CD4-positive, alpha-beta memory T cell (primary cell): ENCODE results near the gene KLHL18. TPM values are rescaled to one million over a fixed set of nuclear protein-coding genes. Genes with fewer than 3 reads are reported as not detected.

Experiments used
- CTCF ChIA-PET: fragments of 350-600 bp; sonication (Branson Sonifier 250); formaldehyde crosslinking; loops from one replicate; lab custom pipeline; 2021; ENCODE audit warnings: inconsistent platforms; ENCODE audit not compliant: partially characterized antibody; lab: Charles Lee
- POLR2A ChIA-PET: fragments of 350-600 bp; sonication (Branson Sonifier 250); formaldehyde crosslinking; loops from one replicate; lab custom pipeline; 2021; ENCODE audit not compliant: partially characterized antibody; lab: Charles Lee
- DNase-seq, 5 donors: peaks; one replicate each; pipeline versions ENCODE4 v3.0.0 to v3.0.0-alpha.2; 2020 to 2022; ENCODE audit warnings: mixed read lengths in 1 of 5
- H3K27ac ChIP-seq: one replicate; pipeline ENCODE4 v1.7.0; 2013; ENCODE audit warnings: low read depth, low read length
- H3K27me3 ChIP-seq: 2 replicates; pipeline ENCODE4 v1.7.0; 2013; ENCODE audit warnings: mild to moderate bottlenecking, low read length, moderate library complexity; ENCODE audit not compliant: insufficient read depth
- H3K36me3 ChIP-seq: 2 replicates; pipeline ENCODE4 v1.7.0; 2013; ENCODE audit warnings: mild to moderate bottlenecking, low read length, moderate library complexity; ENCODE audit not compliant: insufficient read depth
- H3K4me1 ChIP-seq: 2 replicates; pipeline ENCODE4 v1.7.0; 2013; ENCODE audit warnings: mild to moderate bottlenecking, low read length, moderate library complexity; ENCODE audit not compliant: insufficient read depth
- H3K4me3 ChIP-seq, 2 donors: one replicate each; pipeline ENCODE4 v1.7.0; 2013; ENCODE audit warnings: low read length in 2 of 2, mild to moderate bottlenecking in 1 of 2
- H3K9me3 ChIP-seq, 2 donors: one replicate each; pipeline ENCODE4 v1.7.0; 2013; ENCODE audit warnings: low read length in 2 of 2, control low read depth in 1 of 2; ENCODE audit not compliant: control insufficient read depth in 1 of 2
- H3K27ac Mint-ChIP-seq, 7 donors: one replicate each; pipeline ENCODE4 v1.8.0; 2020 to 2021; ENCODE audit warnings: mixed read lengths in 7 of 7, mild to moderate bottlenecking in 6 of 7, inconsistent platforms in 3 of 7, moderate library complexity in 3 of 7
- H3K27me3 Mint-ChIP-seq, 2 donors: one replicate each; pipeline ENCODE4 v1.8.0; 2020 to 2021; ENCODE audit warnings: mixed read lengths in 2 of 2
- H3K36me3 Mint-ChIP-seq, 2 donors: one replicate each; pipeline ENCODE4 v1.8.0; 2020 to 2021; ENCODE audit warnings: mixed read lengths in 2 of 2, inconsistent platforms in 1 of 2, mild to moderate bottlenecking in 1 of 2
- H3K4me1 Mint-ChIP-seq, 4 donors: one replicate each; pipeline ENCODE4 v1.8.0; 2020 to 2021; ENCODE audit warnings: mixed read lengths in 4 of 4, mild to moderate bottlenecking in 1 of 4
- H3K4me3 Mint-ChIP-seq, 8 donors: one replicate each; pipeline ENCODE4 v1.8.0; 2020 to 2021; ENCODE audit warnings: mixed read lengths in 8 of 8, mild to moderate bottlenecking in 7 of 8, moderate library complexity in 6 of 8, inconsistent platforms in 3 of 8
- H3K9me3 Mint-ChIP-seq, 8 donors: one replicate each; pipeline ENCODE4 v1.8.0; 2020 to 2021; ENCODE audit warnings: mixed read lengths in 8 of 8, mild to moderate bottlenecking in 5 of 8, inconsistent platforms in 3 of 8, moderate library complexity in 1 of 8
- intact Hi-C: fragments of 100-400 bp; cut with micrococcal nuclease; formaldehyde crosslinking; loops from one replicate; pipeline ENCODE4 v1.15.1; 2023
- polyA plus RNA-seq, 2 donors: library from polyadenylated mRNA; unstranded; fragments of 300-500 nt; fragmentation: Illumina TruSeq; gene quantifications; one replicate each; pipeline ENCODE4 v1.2.3, GENCODE V29; 2021
- total RNA-seq, 2 experiments: library from RNA; stranded (reverse); gene quantifications; one replicate each; pipeline ENCODE4 v1.2.3, GENCODE V29; 2021

KLHL18 gene
- total and polyA plus RNA-seq, 4 experiments from 2014 or later = 17.0 to 26.7 (median 20.8) TPM

GRCh38 chr3:47274652-47275051, 8.1 kb upstream of the KLHL18 start:
- POLR2A ChIA-PET = no interaction called here
- H3K4me3 ChIP-seq = no peak overlapping the region
- Mint-ChIP-seq H3K4me1 (peaks cover 0 to 1% (median 0%) of the 10 kb centered on the region in 4 donors), H3K27ac (peak overlapping the region in 1 of 7 donors; percentile 18), H3K36me3 (no peaks in the 10 kb centered on the region), H3K27me3 (no peaks in the 10 kb centered on the region), H3K4me3 (no peak overlapping the region), H3K9me3 (no peaks in the 10 kb centered on the region)
- H3K4me1 ChIP-seq = no peaks in the 10 kb centered on the region
- no peaks in the 10 kb centered on the region for H3K9me3 ChIP-seq
- no peaks in the 10 kb centered on the region for H3K27me3 ChIP-seq
- no peak for DNase-seq
- H3K27ac ChIP-seq = no peak overlapping the region
- CTCF ChIA-PET = interaction anchor here (1.1 kb wide), 1 partner anchor 50 kb away, joined by 3 read pairs; no protein-coding TSS in a partner anchor
- intact Hi-C loops = no loop called here
- no peaks in the 10 kb centered on the region for H3K36me3 ChIP-seq

GRCh38 chr3:47276558-47276957, 6.2 kb upstream of the KLHL18 start:
- no peak overlapping the region for H3K27ac Mint-ChIP-seq
- intact Hi-C loops = no loop called here
- no peaks in the 10 kb centered on the region for H3K27me3 ChIP-seq
- H3K9me3 Mint-ChIP-seq = no peaks in the 10 kb centered on the region
- no peaks in the 10 kb centered on the region for H3K36me3 Mint-ChIP-seq
- CTCF ChIA-PET = interaction anchor here (0.7 kb wide), 1 partner anchor 515 kb away, joined by 3 read pairs; no protein-coding TSS in a partner anchor
- H3K9me3 ChIP-seq = no peaks in the 10 kb centered on the region
- no peak overlapping the region for H3K4me3 ChIP-seq
- H3K4me3 Mint-ChIP-seq = no peak overlapping the region
- no peaks in the 10 kb centered on the region for H3K36me3 ChIP-seq
- DNase-seq = no peak
- POLR2A ChIA-PET = no interaction called here
- H3K27ac ChIP-seq = no peak overlapping the region
- peaks cover under 1% of the 10 kb centered on the region for H3K4me1 ChIP-seq
- H3K4me1 Mint-ChIP-seq = peaks cover 1 to 5% (median 3%) of the 10 kb centered on the region in 4 donors
- no peaks in the 10 kb centered on the region for H3K27me3 Mint-ChIP-seq

- intact Hi-C loops = loop anchor here (5.0 kb wide), 2 partner anchors 232 to 243 kb away; partner anchors contain the start of gene ELP6
- ChIA-PET CTCF (no interaction called here), POLR2A (interaction anchor here (0.6 kb wide), 1 partner anchor 117 kb away, joined by 3 read pairs; the partner anchor contains the start of gene SETD2)
- no peaks in the 10 kb centered on the region for H3K27me3 ChIP-seq
- H3K27ac ChIP-seq = no peak overlapping the region
- no peaks in the 10 kb centered on the region for H3K36me3 ChIP-seq
- H3K4me1 Mint-ChIP-seq = peaks cover 13 to 41% (median 26%) of the 10 kb centered on the region in 4 donors
- H3K4me3 Mint-ChIP-seq = no peak overlapping the region
- DNase-seq = no peak
- peaks cover 0 to 21% of the 10 kb centered on the region in 2 donors for H3K36me3 Mint-ChIP-seq
- peaks cover 30% of the 10 kb centered on the region for H3K4me1 ChIP-seq
- H3K9me3 ChIP-seq = no peaks in the 10 kb centered on the region
- no peak overlapping the region for H3K4me3 ChIP-seq
- H3K27ac Mint-ChIP-seq = peak overlapping the region in 5 of 7 donors; percentile 4 to 98 (median 39)
- H3K27me3 Mint-ChIP-seq = no peaks in the 10 kb centered on the region
- H3K9me3 Mint-ChIP-seq = peaks cover 0 to 4% (median 0%) of the 10 kb centered on the region in 8 donors
These were observed 2.2 kb upstream of the KLHL18 start for GRCh38 chr3:47280519-47280918.

- H3K36me3 Mint-ChIP-seq = peaks cover under 1 to 29% of the 10 kb centered on the region in 2 donors
- peak overlapping the region; percentile 94 to 99 for H3K4me3 ChIP-seq
- no peaks in the 10 kb centered on the region for H3K9me3 ChIP-seq
- H3K4me1 Mint-ChIP-seq = peaks cover 19 to 54% (median 39%) of the 10 kb centered on the region in 4 donors
- no peaks in the 10 kb centered on the region for H3K27me3 ChIP-seq
- DNase-seq = no peak
- peaks cover 1% of the 10 kb centered on the region for H3K36me3 ChIP-seq
- no peaks in the 10 kb centered on the region for H3K27me3 Mint-ChIP-seq
- H3K4me3 Mint-ChIP-seq = peak overlapping the region; percentile 95 to 100 (median 98)
- H3K4me1 ChIP-seq = peaks cover 40% of the 10 kb centered on the region
- POLR2A ChIA-PET = interaction anchor here (0.6 to 3.2 kb wide), 8 partner anchors 8 to 296 kb away, joined by 3 to 27 read pairs (median 6); partner anchors contain the start of genes PTPN23 and SETD2
- H3K9me3 Mint-ChIP-seq = peaks cover 0 to 4% (median 0%) of the 10 kb centered on the region in 8 donors
- intact Hi-C loops = loop anchor here (5.0 kb wide), 2 partner anchors 229 to 246 kb away; partner anchors contain the start of gene ELP6
- H3K27ac Mint-ChIP-seq = peak overlapping the region; percentile 98 to 100 (median 100)
- CTCF ChIA-PET = interaction anchor here (0.6 to 2.7 kb wide), 4 partner anchors 8 to 365 kb away, joined by 3 to 7 read pairs (median 5); partner anchors contain the start of gene SETD2
- H3K27ac ChIP-seq = peak overlapping the region; percentile 95
These were observed 421 bp downstream of the KLHL18 start for GRCh38 chr3:47283193-47283537.

GRCh38 chr3:47283591-47284364, 1.0 kb downstream of the KLHL18 start:
- Mint-ChIP-seq H3K36me3 (peaks cover 5 to 35% of the 10 kb centered on the region in 2 donors), H3K9me3 (peaks cover 0 to 4% (median 0%) of the 10 kb centered on the region in 8 donors), H3K27me3 (no peaks in the 10 kb centered on the region), H3K4me1 (peaks cover 19 to 55% (median 40%) of the 10 kb centered on the region in 4 donors), H3K27ac (peak overlapping the region; percentile 98 to 100 (median 100)), H3K4me3 (peak overlapping the region; percentile 95 to 100 (median 98))
- intact Hi-C loops = loop anchor here (5.0 kb wide), 2 partner anchors 229 to 246 kb away; partner anchors contain the start of gene ELP6
- Histone ChIP-seq H3K4me3 (peak overlapping the region; percentile 94 to 99), H3K4me1 (peaks cover 40% of the 10 kb centered on the region), H3K27me3 (no peaks in the 10 kb centered on the region), H3K27ac (peak overlapping the region; percentile 95), H3K9me3 (no peaks in the 10 kb centered on the region), H3K36me3 (peaks cover 6% of the 10 kb centered on the region)
- ChIA-PET POLR2A (interaction anchor here (1.2 to 3.2 kb wide), 5 partner anchors 8 to 120 kb away, joined by 5 to 27 read pairs (median 8); partner anchors contain the start of genes PTPN23 and SETD2), CTCF (interaction anchor here (2.7 kb wide), 1 partner anchor 119 kb away, joined by 7 read pairs; the partner anchor contains the start of gene SETD2)
- DNase-seq = no peak

- peaks cover 23% of the 10 kb centered on the region for H3K4me1 ChIP-seq
- no peaks in the 10 kb centered on the region for H3K9me3 Mint-ChIP-seq
- H3K27me3 Mint-ChIP-seq = no peaks in the 10 kb centered on the region
These were observed 6.5 kb downstream of the KLHL18 start for GRCh38 chr3:47288966-47289910.

More at GRCh38 chr3:47288966-47289910, 6.5 kb downstream of the KLHL18 start:
- Mint-ChIP-seq H3K4me3 (no peak overlapping the region), H3K36me3 (peaks cover 17 to 47% of the 10 kb centered on the region in 2 donors), H3K4me1 (peaks cover 20 to 65% (median 46%) of the 10 kb centered on the region in 4 donors), H3K27ac (peak overlapping the region in 2 of 7 donors; percentile 10 to 51)
- ChIA-PET POLR2A (no interaction called here), CTCF (interaction anchor here (0.8 kb wide), 1 partner anchor 32 kb away, joined by 3 read pairs; no protein-coding TSS in a partner anchor)
- intact Hi-C loops = no loop called here
- H3K9me3 ChIP-seq = no peaks in the 10 kb centered on the region
- peaks cover 6% of the 10 kb centered on the region for H3K36me3 ChIP-seq
- no peak for DNase-seq
- H3K4me3 ChIP-seq = no peak overlapping the region
- no peak overlapping the region for H3K27ac ChIP-seq
- H3K27me3 ChIP-seq = no peaks in the 10 kb centered on the region
